H1 (cell line): ENCODE data around the gene ACAP1. TPM values are rescaled to one million over a fixed set of nuclear protein-coding genes. Genes with fewer than 3 reads are reported as not detected.

Experiments used
- CTCF ChIA-PET: fragments of 300-600 bp; sonication (Branson Sonifier 250); formaldehyde crosslinking; loops from one replicate; lab custom pipeline; 2021; ENCODE audit not compliant: partially characterized antibody; lab: Charles Lee
- POLR2A ChIA-PET: fragments of 300-600 bp; sonication (Branson Sonifier 250); formaldehyde crosslinking; loops from one replicate; lab custom pipeline; 2021; ENCODE audit warnings: inconsistent platforms; ENCODE audit not compliant: partially characterized antibody; lab: Charles Lee
- DNase-seq, 2 experiments: peaks; one replicate each; pipeline versions ENCODE4 v3.0.0 to v3.0.0-alpha.2; 2010 to 2022; ENCODE audit warnings: low spot score in 2 of 2, low read depth in 1 of 2, mixed read lengths in 1 of 2
- FAIRE-seq: peaks from 2 replicates; lab custom pipeline; 2011; peaks lifted over from hg19 to GRCh38; lab: Jason Lieb, UNC
- H2AFZ ChIP-seq: 2 replicates; pipeline ENCODE4 v1.8.1; 2012; ENCODE audit warnings: low read length, inconsistent platforms
- H2AK5ac ChIP-seq: 2 replicates; pipeline ENCODE4 v1.6.1; 2013; ENCODE audit warnings: low read depth, low read length
- H2BK120ac ChIP-seq: replicated peaks from 2 replicates; pipeline ENCODE3; 2013; ENCODE audit warnings: low read depth, low read length, inconsistent platforms
- H2BK12ac ChIP-seq: 2 replicates; pipeline ENCODE4 v1.6.1; 2013; ENCODE audit warnings: low read depth, low read length
- H2BK15ac ChIP-seq: 2 replicates; pipeline ENCODE4 v1.6.1; 2013; ENCODE audit warnings: low read length
- H2BK20ac ChIP-seq: 2 replicates; pipeline ENCODE4 v1.6.1; 2013; ENCODE audit warnings: low read length
- H2BK5ac ChIP-seq: 2 replicates; pipeline ENCODE4 v1.6.1; 2013; ENCODE audit warnings: low read depth, low read length
- H3K14ac ChIP-seq: 2 replicates; pipeline ENCODE4 v1.6.1; 2013; ENCODE audit warnings: inconsistent platforms; ENCODE audit not compliant: insufficient read length
- H3K18ac ChIP-seq: 2 replicates; pipeline ENCODE4 v1.6.1; 2013; ENCODE audit warnings: low read length; ENCODE audit errors: extremely low read depth
- H3K23ac ChIP-seq: 2 replicates; pipeline ENCODE4 v1.6.1; 2013; ENCODE audit warnings: inconsistent platforms; ENCODE audit not compliant: insufficient read length
- H3K23me2 ChIP-seq: 2 replicates; pipeline ENCODE4 v1.6.1; 2013; ENCODE audit warnings: low read depth, low read length
- H3K27ac ChIP-seq: 2 replicates; pipeline ENCODE4 v1.6.1; 2011; ENCODE audit warnings: low read depth, low read length, inconsistent platforms
- H3K27me3 ChIP-seq, 4 experiments: replicated peaks in 1 of 4; 1 replicate in 1 of 4; 2 replicates in 3 of 4; pipeline versions ENCODE4 v1.6.1 to v1.8.1; 2011 to 2013; ENCODE audit warnings: low read length in 3 of 4, mild to moderate bottlenecking in 3 of 4, inconsistent platforms in 2 of 4, mixed read lengths in 2 of 4, moderate library complexity in 1 of 4; ENCODE audit not compliant: control insufficient read depth in 3 of 4, insufficient read depth in 3 of 4; ENCODE audit errors: extremely low read depth in 1 of 4
- H3K36me3 ChIP-seq, 4 experiments: 2 replicates each; pipeline versions ENCODE4 v1.6.1 to v1.8.1; 2011 to 2013; ENCODE audit warnings: mild to moderate bottlenecking in 4 of 4, low read length in 3 of 4, moderate library complexity in 2 of 4, control low read depth in 1 of 4, inconsistent platforms in 1 of 4; ENCODE audit not compliant: insufficient read depth in 4 of 4, control insufficient read depth in 2 of 4
- H3K4ac ChIP-seq: replicated peaks from 2 replicates; pipeline ENCODE3; 2013; ENCODE audit warnings: low read length, low read depth, mixed read lengths, inconsistent platforms; ENCODE audit not compliant: insufficient read length
- H3K4me1 ChIP-seq, 4 experiments: replicated peaks in 1 of 4; 1 replicate in 1 of 4; 2 replicates in 3 of 4; pipeline versions ENCODE4 v1.6.1 to v1.8.1; 2011 to 2013; ENCODE audit warnings: low read length in 3 of 4, inconsistent platforms in 2 of 4, mixed read lengths in 1 of 4; ENCODE audit not compliant: insufficient read depth in 4 of 4, control insufficient read depth in 3 of 4
- H3K4me2 ChIP-seq, 2 experiments: 2 replicates each; pipeline versions ENCODE4 v1.6.1 to v1.8.1; 2011 to 2013; ENCODE audit warnings: low read depth in 2 of 2, low read length in 2 of 2, control low read depth in 1 of 2, inconsistent platforms in 1 of 2, mild to moderate bottlenecking in 1 of 2; ENCODE audit not compliant: insufficient read depth in 1 of 2
- H3K4me3 ChIP-seq, 4 experiments: fragments of 200-600, 300-600 bp in 1 of 4; sonication (generic), shearing (Covaris generic), sonication (Bioruptor Twin) in 1 of 4; 2 replicates each; pipeline versions ENCODE4 v1.5.1 to v1.8.1; 2011 to 2016; ENCODE audit warnings: low read length in 4 of 4, low read depth in 3 of 4, control low read depth in 2 of 4, inconsistent platforms in 2 of 4, mild to moderate bottlenecking in 2 of 4, mixed read lengths in 1 of 4, moderate library complexity in 1 of 4; ENCODE audit not compliant: insufficient read depth in 2 of 4; ENCODE audit errors: extremely low read depth in 1 of 4
- H3K56ac ChIP-seq: replicated peaks from 2 replicates; pipeline ENCODE3; 2013; ENCODE audit warnings: low read depth, mild to moderate bottlenecking, mixed read lengths, low read length, inconsistent platforms; ENCODE audit not compliant: insufficient read length
- H3K79me1 ChIP-seq: 2 replicates; pipeline ENCODE4 v1.6.1; 2013; ENCODE audit warnings: low read depth, low read length, control low read depth
- H3K79me2 ChIP-seq, 2 experiments: 2 replicates each; pipeline versions ENCODE4 v1.6.1 to v1.8.1; 2012 to 2013; ENCODE audit warnings: low read length in 2 of 2, mild to moderate bottlenecking in 2 of 2, inconsistent platforms in 1 of 2; ENCODE audit not compliant: insufficient read depth in 2 of 2, control insufficient read depth in 1 of 2
- H3K9ac ChIP-seq, 4 experiments: replicated peaks in 1 of 4; 1 replicate in 1 of 4; 2 replicates in 3 of 4; pipeline versions ENCODE4 v1.6.1 to v1.8.1; 2011 to 2013; ENCODE audit warnings: low read depth in 3 of 4, low read length in 3 of 4, control low read depth in 2 of 4, mild to moderate bottlenecking in 2 of 4, moderate library complexity in 2 of 4, inconsistent platforms in 1 of 4; ENCODE audit errors: extremely low read depth in 1 of 4
- H3K9me3 ChIP-seq, 2 experiments: 2 replicates each; pipeline versions ENCODE4 v1.6.1 to v1.8.1; 2012 to 2013; ENCODE audit warnings: mild to moderate bottlenecking in 2 of 2, moderate library complexity in 2 of 2, control low read depth in 1 of 2, inconsistent platforms in 1 of 2, low read depth in 1 of 2, low read length in 1 of 2, mixed read lengths in 1 of 2; ENCODE audit not compliant: insufficient read depth in 2 of 2
- H4K20me1 ChIP-seq, 2 experiments: replicated peaks in 1 of 2; 2 replicates each; pipeline versions ENCODE3 to v1.8.1; 2011 to 2013; ENCODE audit warnings: inconsistent platforms in 2 of 2, low read length in 2 of 2, mild to moderate bottlenecking in 1 of 2; ENCODE audit not compliant: insufficient read depth in 2 of 2, control insufficient read depth in 1 of 2
- H4K5ac ChIP-seq: 2 replicates; pipeline ENCODE4 v1.6.1; 2013; ENCODE audit warnings: low read length, low read depth, mixed read lengths, inconsistent platforms; ENCODE audit not compliant: insufficient read length
- H4K8ac ChIP-seq: 2 replicates; pipeline ENCODE4 v1.8.0; 2013; ENCODE audit warnings: mild to moderate bottlenecking, moderate library complexity, low read length, inconsistent platforms; ENCODE audit not compliant: insufficient read depth; ENCODE audit errors: extremely low read depth
- H4K91ac ChIP-seq: replicated peaks from 2 replicates; pipeline ENCODE3; 2013; ENCODE audit warnings: low read length, mixed read lengths, inconsistent platforms; ENCODE audit not compliant: insufficient read length
- BACH1 ChIP-seq: IDR thresholded peaks from 2 replicates; pipeline ENCODE4 v1.6.1; 2012; ENCODE audit warnings: low read length, improper control_type of control experiment
- GTF2F1 ChIP-seq: IDR thresholded peaks from 2 replicates; pipeline ENCODE4 v1.6.1; 2012; ENCODE audit warnings: low read depth, low read length, improper control_type of control experiment, borderline replicate concordance
- RAD21 ChIP-seq, 2 experiments: IDR thresholded peaks in 1 of 2; conservative IDR thresholded peaks in 1 of 2; 2 replicates each; pipeline ENCODE4 v1.6.1; 2011; ENCODE audit warnings: low read depth in 2 of 2, low read length in 2 of 2, improper control_type of control experiment in 1 of 2, inconsistent platforms in 1 of 2, mild to moderate bottlenecking in 1 of 2, moderate library complexity in 1 of 2
- whole genome bisulfite sequencing, 2 experiments: shearing (Covaris generic) in 1 of 2; methylation state at CpG; one replicate each; pipeline versions ENCODE4 v1.1.6 to v1.1.7; 2013 to 2015; ENCODE audit warnings: low lambda C conversion rate in 2 of 2, mixed read lengths in 2 of 2, inconsistent platforms in 1 of 2, low coverage in 1 of 2, missing lambda C conversion rate in 1 of 2; ENCODE audit not compliant: insufficient replicate concordance in 2 of 2, insufficient coverage in 1 of 2, insufficient read length in 1 of 2; ENCODE audit errors: extremely low coverage in 1 of 2, missing lambda C conversion rate in 1 of 2; 5-methylcytosine and 5-hydroxymethylcytosine counted together
- polyA plus RNA-seq, 7 experiments: library from polyadenylated mRNA; depleted of rRNA in 3 of 7; stranded (reverse) in 5 of 7; unstranded in 2 of 7; fragments of >200 nt in 5 of 7; fragments of 200-250 nt in 2 of 7; gene quantifications; 1 replicate in 5 of 7; 2 replicates in 1 of 7; 4 replicates in 1 of 7; pipeline versions ENCODE4 v1.2.1 to v1.2.3, GENCODE V29; 2011 to 2013; ENCODE audit warnings: missing spikeins in 2 of 7, mixed read lengths in 2 of 7
- total RNA-seq: library from RNA; stranded (reverse); fragmentation: NEBNext Ultra II Directional; extraction: Animal tissue kit (Norgen Biotek cat#: 25700); gene quantifications from 2 replicates; pipeline ENCODE4 v1.2.1, GENCODE V29; 2021
- TF ChIP-seq, protein P1 (sequence below), 3 experiments: IDR thresholded peaks; 1 replicate in 2 of 3; 2 replicates in 1 of 3; pipeline versions ENCODE4 v1.5.1 to v1.6.1; 2011; ENCODE audit warnings: low read length in 3 of 3, mild to moderate bottlenecking in 3 of 3, inconsistent platforms in 2 of 3, low read depth in 1 of 3, moderate library complexity in 1 of 3; ENCODE audit not compliant: insufficient read depth in 1 of 3; ENCODE audit errors: control extremely low read depth in 1 of 3

The ACAP1 gene
- total and polyA plus RNA-seq, 2 of the 8 experiments (the other 6 are each of a cell fraction or from before 2014, with no cell fraction given): 11.9 to 45.1 TPM

DNA sequence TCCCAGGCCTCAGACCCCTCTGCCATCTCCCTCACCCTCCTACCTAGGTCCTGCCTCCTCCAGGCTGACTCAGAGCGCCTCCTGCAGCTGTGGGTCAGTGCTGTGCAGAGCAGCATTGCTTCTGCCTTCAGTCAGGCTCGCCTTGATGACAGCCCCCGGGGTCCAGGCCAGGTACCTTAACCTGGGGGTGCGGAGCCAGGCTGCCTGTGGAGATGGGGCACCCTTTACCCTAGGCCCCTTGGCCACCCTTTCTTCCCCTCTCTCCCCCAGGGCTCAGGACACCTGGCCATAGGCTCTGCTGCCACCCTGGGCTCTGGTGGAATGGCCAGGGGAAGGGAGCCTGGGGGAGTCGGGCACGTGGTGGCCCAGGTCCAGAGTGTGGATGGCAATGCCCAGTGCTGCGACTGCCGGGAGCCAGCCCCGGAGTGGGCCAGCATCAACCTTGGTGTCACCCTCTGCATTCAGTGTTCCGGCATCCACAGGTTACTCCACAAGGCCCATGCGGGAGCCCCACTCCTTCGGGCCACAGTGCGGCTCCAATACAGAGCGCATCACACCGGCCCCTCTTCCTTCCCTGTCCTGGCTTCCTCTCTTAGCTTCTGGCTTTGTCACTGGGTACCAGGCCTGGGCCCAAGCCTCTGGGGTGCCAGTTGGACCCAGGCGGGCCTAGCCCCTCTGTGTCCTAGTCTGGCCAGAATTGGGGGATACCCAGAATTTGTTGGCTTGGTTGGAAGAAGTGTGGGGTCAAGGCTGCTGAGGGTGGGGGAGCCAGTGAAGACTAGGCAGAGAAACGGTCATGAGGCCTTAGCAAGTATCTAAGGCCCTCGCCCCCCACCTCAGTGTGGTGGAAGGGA, 10.7 kb downstream of the ACAP1 start:
- no peak overlapping the region for H4K8ac ChIP-seq
- no peak overlapping the region for H3K14ac ChIP-seq
- no peak overlapping the region for H2BK5ac ChIP-seq
- H3K23ac ChIP-seq: no peak overlapping the region
- H2BK20ac ChIP-seq: no peak overlapping the region
- 90% methylated on average over 17 of the region's 18 CpGs; no CpG with 5 or more reads in 1 of the 2 experiments for WGBS, 2 experiments
- H3K56ac ChIP-seq: no peak overlapping the region
- H3K36me3 ChIP-seq: no peaks in the 10 kb centered on the region; a peak in 1 of 8 replicates
- TF ChIP-seq RAD21 (IDR thresholded peaks at IDR 0.05 in 1 of 2, conservative IDR thresholded peaks at IDR 0.05 in 1 of 2; ENCODE audit: low read depth in 2 of 2, low read length in 2 of 2): peak; percentile 13 to 55; a peak in 3 of 4 replicates
- TF ChIP-seq GTF2F1: no peak
- TF ChIP-seq BACH1: no peak
- TF ChIP-seq, protein P1, sequence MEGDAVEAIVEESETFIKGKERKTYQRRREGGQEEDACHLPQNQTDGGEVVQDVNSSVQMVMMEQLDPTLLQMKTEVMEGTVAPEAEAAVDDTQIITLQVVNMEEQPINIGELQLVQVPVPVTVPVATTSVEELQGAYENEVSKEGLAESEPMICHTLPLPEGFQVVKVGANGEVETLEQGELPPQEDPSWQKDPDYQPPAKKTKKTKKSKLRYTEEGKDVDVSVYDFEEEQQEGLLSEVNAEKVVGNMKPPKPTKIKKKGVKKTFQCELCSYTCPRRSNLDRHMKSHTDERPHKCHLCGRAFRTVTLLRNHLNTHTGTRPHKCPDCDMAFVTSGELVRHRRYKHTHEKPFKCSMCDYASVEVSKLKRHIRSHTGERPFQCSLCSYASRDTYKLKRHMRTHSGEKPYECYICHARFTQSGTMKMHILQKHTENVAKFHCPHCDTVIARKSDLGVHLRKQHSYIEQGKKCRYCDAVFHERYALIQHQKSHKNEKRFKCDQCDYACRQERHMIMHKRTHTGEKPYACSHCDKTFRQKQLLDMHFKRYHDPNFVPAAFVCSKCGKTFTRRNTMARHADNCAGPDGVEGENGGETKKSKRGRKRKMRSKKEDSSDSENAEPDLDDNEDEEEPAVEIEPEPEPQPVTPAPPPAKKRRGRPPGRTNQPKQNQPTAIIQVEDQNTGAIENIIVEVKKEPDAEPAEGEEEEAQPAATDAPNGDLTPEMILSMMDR (IDR thresholded peaks at IDR 0.05; ENCODE audit: control extremely low read depth in 1 of 3, insufficient read depth in 1 of 3, low read depth in 1 of 3, low read length in 3 of 3): peak; percentile 22 to 38 (median 28)
- ChIA-PET CTCF (interaction anchor here (1.5 to 14.1 kb wide), 9 partner anchors 9 to 89 kb away, joined by 5 to 167 read pairs (median 15); partner anchors contain the start of genes ACAP1, NEURL4, SLC2A4 and TMEM95), POLR2A (interaction anchor here (0.6 to 8.2 kb wide), 6 partner anchors 11 to 81 kb away, joined by 3 to 91 read pairs (median 6); partner anchors contain the start of genes ACAP1 and GPS2)
- H2AK5ac ChIP-seq: no peak overlapping the region
- no peaks in the 10 kb centered on the region for H3K9me3 ChIP-seq
- no peaks in the 10 kb centered on the region for H3K79me1 ChIP-seq
- no peak for FAIRE-seq
- no peak overlapping the region for H3K4ac ChIP-seq
- peaks cover 0 to 2% of the 10 kb centered on the region in 2 experiments for H4K20me1 ChIP-seq
- no peak overlapping the region for H2AFZ ChIP-seq
- H3K18ac ChIP-seq: no peak overlapping the region
- peaks cover 13% of the 10 kb centered on the region; the same call in 1 of the 2 replicates for H3K23me2 ChIP-seq
- H3K79me2 ChIP-seq: no peaks in the 10 kb centered on the region
- H2BK120ac ChIP-seq: no peak overlapping the region
- peaks cover 0 to 12% (median 8%) of the 10 kb centered on the region in 4 experiments; a peak in 6 of 7 replicates for H3K4me1 ChIP-seq
- no peak overlapping the region for H2BK15ac ChIP-seq
- H3K27me3 ChIP-seq: no peaks in the 10 kb centered on the region
- DNase-seq: no peak
- no peak overlapping the region for H3K9ac ChIP-seq
- no peak overlapping the region for H3K27ac ChIP-seq
- no peak overlapping the region for H4K5ac ChIP-seq
- H3K4me3 ChIP-seq: no peak overlapping the region
- H3K4me2 ChIP-seq: no peak overlapping the region
- no peak overlapping the region for H2BK12ac ChIP-seq
- H4K91ac ChIP-seq: no peak overlapping the region
